Measurements from ENCODE around the gene MYOCOS.

The MYOCOS gene

DNA sequence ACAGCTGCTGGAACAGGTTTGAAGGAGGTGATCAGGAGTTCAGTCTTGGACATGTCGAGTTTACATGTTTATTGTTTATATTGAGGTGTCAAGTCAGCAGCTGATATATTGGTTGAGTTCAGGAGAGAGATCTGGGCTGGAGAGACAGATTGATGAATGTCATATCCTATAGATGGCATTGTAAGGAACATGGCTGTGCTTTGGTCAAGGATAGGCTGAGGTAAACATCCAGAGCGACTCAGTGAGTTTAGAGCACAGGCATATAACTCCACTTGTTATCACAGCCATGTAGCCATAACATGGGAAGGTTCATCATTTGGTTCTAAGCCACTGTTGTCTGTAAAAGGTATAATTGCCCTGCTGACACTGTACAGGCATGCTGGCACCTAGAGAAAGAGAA is 5.5 kb upstream of the MYOCOS start:
- POLR2A ChIA-PET (ENCODE audit: low non-redundant PET): no interaction called here
- no peak for DNase-seq (ENCODE audit: low spot score)
- no peak overlapping the region for H3K27ac ChIP-seq
- no peak for TF ChIP-seq CTCF (conservative IDR thresholded peaks at IDR 0.05; ENCODE audit: low read depth)
- CTCF ChIA-PET: no interaction called here

GRCh38 chr1:171623651-171624331 is 1.7 kb downstream of the MYOCOS start:
- POLR2A ChIA-PET (ENCODE audit: low non-redundant PET): no interaction called here
- no peak for DNase-seq (ENCODE audit: low spot score)
- TF ChIP-seq CTCF (conservative IDR thresholded peaks at IDR 0.05; ENCODE audit: low read depth): no peak
- H3K27ac ChIP-seq: no peak overlapping the region
- CTCF ChIA-PET: no interaction called here

DNA sequence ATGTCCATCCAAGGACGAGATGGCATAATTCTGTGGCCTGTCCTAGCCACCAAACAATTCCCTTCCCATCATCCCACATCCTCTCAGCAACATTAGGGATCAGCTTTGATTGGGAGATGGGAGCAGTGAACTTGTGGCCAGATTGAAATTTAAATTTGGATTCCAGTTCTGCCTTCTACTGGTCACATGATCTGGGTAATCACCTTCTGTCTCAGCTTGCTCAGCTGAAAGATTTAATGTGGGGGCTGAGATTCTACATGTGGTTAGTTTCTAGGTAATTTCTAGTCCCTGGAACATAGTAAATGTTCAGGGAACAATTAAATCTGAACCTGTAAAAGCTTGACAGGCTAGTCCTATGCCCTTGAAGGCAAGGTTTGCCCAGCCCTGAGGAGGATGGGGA is 3.2 kb downstream of the MYOCOS start:
- no peak for DNase-seq (ENCODE audit: low spot score)
- no peak for TF ChIP-seq CTCF (conservative IDR thresholded peaks at IDR 0.05; ENCODE audit: low read depth)
- no peak overlapping the region for H3K27ac ChIP-seq
- CTCF ChIA-PET: no interaction called here
- POLR2A ChIA-PET (ENCODE audit: low non-redundant PET): no interaction called here

GRCh38 chr1:171627020-171627419 is 5.0 kb downstream of the MYOCOS start:
- ChIA-PET CTCF (no interaction called here), POLR2A (ENCODE audit: low non-redundant PET) (no interaction called here)
- H3K27ac ChIP-seq: no peak overlapping the region
- TF ChIP-seq CTCF (conservative IDR thresholded peaks at IDR 0.05; ENCODE audit: low read depth): no peak
- DNase-seq (ENCODE audit: low spot score): no peak

- ChIA-PET CTCF (no interaction called here), POLR2A (ENCODE audit: low non-redundant PET) (no interaction called here)
- H3K27ac ChIP-seq: no peak overlapping the region
- no peak for DNase-seq (ENCODE audit: low spot score)
- TF ChIP-seq CTCF (conservative IDR thresholded peaks at IDR 0.05; ENCODE audit: low read depth): no peak
Measured at GRCh38 chr1:171628225-171628624, 6.2 kb downstream of the MYOCOS start.

- DNase-seq (ENCODE audit: low spot score): no peak
- no peak for TF ChIP-seq CTCF (conservative IDR thresholded peaks at IDR 0.05; ENCODE audit: low read depth)
- ChIA-PET CTCF (interaction anchor here (1.5 kb wide), 1 partner anchor 9 kb away, joined by 3 read pairs; no protein-coding TSS in a partner anchor), POLR2A (ENCODE audit: low non-redundant PET) (no interaction called here)
- no peak overlapping the region for H3K27ac ChIP-seq
Measured at GRCh38 chr1:171635661-171636060, 13.6 kb downstream of the MYOCOS start.

Measured in RWPE1 (cell line).